Caco-2 (cell line): ENCODE results near the gene CYRIA. TPM values are rescaled to one million over a fixed set of nuclear protein-coding genes. Genes with fewer than 3 reads are reported as not detected.

Experiments
- BruUV-seq: library from RNA; stranded (reverse); fragments of 400-500 nt; replicated peaks from 2 replicates; lab custom pipeline; 2021; lab: Mats Ljungman, UMichigan
- CTCF ChIA-PET: fragments of 300-600 bp; sonication (Branson Sonifier 250); formaldehyde crosslinking; loops from one replicate; lab custom pipeline; 2022; ENCODE audit warnings: antibody characterized with exemption; lab: Charles Lee
- POLR2A ChIA-PET: fragments of 300-600 bp; sonication (Branson Sonifier 250); formaldehyde crosslinking; loops from one replicate; lab custom pipeline; 2022; ENCODE audit warnings: antibody characterized with exemption; lab: Charles Lee
- DNase-seq, 2 experiments: peaks; one replicate each; pipeline versions ENCODE4 v3.0.0 to v3.0.0-alpha.2; 2020 to 2022
- H3K27me3 ChIP-seq: replicated peaks from 2 replicates; pipeline ENCODE4 v1.6.0; 2011; ENCODE audit warnings: low read length; ENCODE audit not compliant: control insufficient read depth, insufficient read depth
- H3K36me3 ChIP-seq: 2 replicates; pipeline ENCODE4 v1.5.1; 2011; ENCODE audit warnings: low read length; ENCODE audit not compliant: control insufficient read depth, insufficient read depth
- H3K4me1 ChIP-seq: fragments of 250-450 bp; sonication (Bioruptor Pico); 2 replicates; pipeline ENCODE4 v1.5.1; 2020; ENCODE audit warnings: mild to moderate bottlenecking
- H3K4me3 ChIP-seq: 2 replicates; pipeline ENCODE4 v1.5.1; 2011; ENCODE audit warnings: low read depth, mild to moderate bottlenecking, control low read depth, low read length
- H3K9me3 ChIP-seq: fragments of 250-450 bp; sonication (Bioruptor Pico); 2 replicates; pipeline ENCODE4 v1.5.1; 2020; ENCODE audit warnings: mild to moderate bottlenecking, moderate library complexity
- H3K27ac Mint-ChIP-seq: one replicate; pipeline ENCODE4 v1.8.0; 2022; ENCODE audit warnings: mixed read lengths; ENCODE audit not compliant: unreplicated experiment
- H3K27me3 Mint-ChIP-seq: one replicate; pipeline ENCODE4 v1.8.0; 2022; ENCODE audit warnings: mixed read lengths; ENCODE audit not compliant: insufficient read depth, unreplicated experiment
- H3K36me3 Mint-ChIP-seq: one replicate; pipeline ENCODE4 v1.8.0; 2022; ENCODE audit warnings: mild to moderate bottlenecking, mixed read lengths; ENCODE audit not compliant: insufficient read depth, unreplicated experiment
- H3K4me1 Mint-ChIP-seq: one replicate; pipeline ENCODE4 v1.8.0; 2022; ENCODE audit warnings: low read depth, mixed read lengths; ENCODE audit not compliant: unreplicated experiment
- H3K4me3 Mint-ChIP-seq: one replicate; pipeline ENCODE4 v1.8.0; 2022; ENCODE audit warnings: mild to moderate bottlenecking, moderate library complexity, mixed read lengths; ENCODE audit not compliant: unreplicated experiment
- H3K9me3 Mint-ChIP-seq: one replicate; pipeline ENCODE4 v1.8.0; 2022; ENCODE audit warnings: mixed read lengths; ENCODE audit not compliant: unreplicated experiment
- intact Hi-C: fragments of 100-400 bp; cut with micrococcal nuclease; formaldehyde crosslinking; loops from one replicate; pipeline ENCODE4 v1.10.0; 2022; ENCODE audit not compliant: unreplicated experiment
- total RNA-seq: library from RNA; stranded (reverse); gene quantifications from 2 replicates; pipeline ENCODE4 v1.2.3, GENCODE V29; 2022
- TF ChIP-seq, protein P1 (sequence below), 2 experiments: fragments of 200-600 bp in 1 of 2; IDR thresholded peaks; 1 replicate in 1 of 2; 2 replicates in 1 of 2; pipeline versions ENCODE4 v1.5.1 to v1.8.0; 2011 to 2022; ENCODE audit warnings: antibody characterized with exemption in 1 of 2, control low read depth in 1 of 2, inconsistent platforms in 1 of 2, low read depth in 1 of 2, low read length in 1 of 2, mild to moderate bottlenecking in 1 of 2, moderate library complexity in 1 of 2; ENCODE audit not compliant: insufficient read depth in 1 of 2, severe bottlenecking in 1 of 2, unreplicated experiment in 1 of 2

The CYRIA gene
- total RNA-seq, 1 experiment from 2014 or later: 0.20 TPM

DNA sequence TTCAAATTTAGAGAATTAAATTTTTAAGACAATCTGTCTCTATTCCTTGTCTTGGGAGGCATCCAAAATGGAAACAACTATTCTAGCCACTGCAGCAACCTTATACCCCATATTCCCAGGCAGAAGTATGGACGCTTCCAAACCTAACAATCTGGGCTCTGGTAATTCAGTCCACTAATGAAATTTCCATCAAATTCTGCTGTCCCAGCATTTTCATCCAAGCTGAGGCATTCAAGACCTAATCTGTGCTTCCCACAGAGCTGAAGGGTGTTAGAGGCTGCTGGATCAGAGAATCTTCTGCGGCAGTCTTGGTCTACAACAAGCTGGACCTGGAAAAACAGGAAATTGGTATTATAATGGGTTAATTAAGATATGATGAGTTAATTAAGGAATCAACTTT, 42.5 kb upstream of the CYRIA start:
- no peak overlapping the region for H3K4me3 Mint-ChIP-seq
- Histone ChIP-seq H3K4me3 (no peak overlapping the region), H3K36me3 (no peaks in the 10 kb centered on the region), H3K4me1 (no peaks in the 10 kb centered on the region), H3K27me3 (no peaks in the 10 kb centered on the region), H3K9me3 (no peaks in the 10 kb centered on the region)
- intact Hi-C loops: no loop called here
- CTCF ChIA-PET: no interaction called here
- H3K36me3 Mint-ChIP-seq: no peaks in the 10 kb centered on the region
- H3K27me3 Mint-ChIP-seq: peaks cover 27% of the 10 kb centered on the region
- TF ChIP-seq, protein P1, sequence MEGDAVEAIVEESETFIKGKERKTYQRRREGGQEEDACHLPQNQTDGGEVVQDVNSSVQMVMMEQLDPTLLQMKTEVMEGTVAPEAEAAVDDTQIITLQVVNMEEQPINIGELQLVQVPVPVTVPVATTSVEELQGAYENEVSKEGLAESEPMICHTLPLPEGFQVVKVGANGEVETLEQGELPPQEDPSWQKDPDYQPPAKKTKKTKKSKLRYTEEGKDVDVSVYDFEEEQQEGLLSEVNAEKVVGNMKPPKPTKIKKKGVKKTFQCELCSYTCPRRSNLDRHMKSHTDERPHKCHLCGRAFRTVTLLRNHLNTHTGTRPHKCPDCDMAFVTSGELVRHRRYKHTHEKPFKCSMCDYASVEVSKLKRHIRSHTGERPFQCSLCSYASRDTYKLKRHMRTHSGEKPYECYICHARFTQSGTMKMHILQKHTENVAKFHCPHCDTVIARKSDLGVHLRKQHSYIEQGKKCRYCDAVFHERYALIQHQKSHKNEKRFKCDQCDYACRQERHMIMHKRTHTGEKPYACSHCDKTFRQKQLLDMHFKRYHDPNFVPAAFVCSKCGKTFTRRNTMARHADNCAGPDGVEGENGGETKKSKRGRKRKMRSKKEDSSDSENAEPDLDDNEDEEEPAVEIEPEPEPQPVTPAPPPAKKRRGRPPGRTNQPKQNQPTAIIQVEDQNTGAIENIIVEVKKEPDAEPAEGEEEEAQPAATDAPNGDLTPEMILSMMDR (IDR thresholded peaks at IDR 0.05; ENCODE audit: insufficient read depth in 1 of 2, low read depth in 1 of 2, low read length in 1 of 2, severe bottlenecking in 1 of 2, unreplicated experiment in 1 of 2): no peak
- no peak for DNase-seq
- H3K4me1 Mint-ChIP-seq: no peaks in the 10 kb centered on the region
- POLR2A ChIA-PET: no interaction called here
- BruUV-seq: no TSS peak
- H3K9me3 Mint-ChIP-seq: no peaks in the 10 kb centered on the region
- H3K27ac Mint-ChIP-seq: no peak overlapping the region

DNA sequence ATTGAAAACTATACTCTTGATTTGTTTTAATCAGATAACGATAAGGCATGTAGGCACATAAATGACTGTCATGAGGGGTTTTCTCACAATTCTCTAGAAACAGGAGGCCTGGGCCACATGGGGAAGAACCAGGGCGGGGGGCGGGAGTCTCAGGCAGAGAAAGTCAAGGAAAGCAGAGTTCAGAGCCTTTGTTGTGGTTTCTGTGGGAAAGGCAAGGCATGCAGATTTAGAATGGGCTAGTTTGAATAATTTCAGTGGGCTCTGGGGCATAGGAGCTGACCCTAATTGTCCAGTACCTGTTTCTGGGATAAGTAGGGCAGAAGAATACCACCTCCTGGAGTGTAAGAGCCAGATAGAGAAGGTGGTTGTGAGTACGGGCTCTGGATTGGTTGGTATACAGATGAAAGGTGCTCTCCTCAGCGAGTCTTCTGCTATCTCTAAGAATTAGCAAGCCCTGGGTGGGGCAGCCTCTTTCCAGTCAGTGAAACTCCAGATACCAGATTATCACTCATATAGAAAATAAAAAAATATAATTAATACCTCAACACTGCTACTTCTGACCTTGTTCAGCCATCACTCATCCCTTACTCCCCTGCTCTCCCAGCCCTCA, 41.5 kb upstream of the CYRIA start:
- H3K4me1 Mint-ChIP-seq: no peaks in the 10 kb centered on the region
- peaks cover 27% of the 10 kb centered on the region for H3K27me3 Mint-ChIP-seq
- no peaks in the 10 kb centered on the region for H3K36me3 Mint-ChIP-seq
- DNase-seq: no peak
- no peak overlapping the region for H3K27ac Mint-ChIP-seq
- ChIA-PET CTCF (no interaction called here), POLR2A (no interaction called here)
- H3K36me3 ChIP-seq: no peaks in the 10 kb centered on the region
- H3K4me1 ChIP-seq: no peaks in the 10 kb centered on the region
- TF ChIP-seq, protein P1 (IDR thresholded peaks at IDR 0.05; ENCODE audit: insufficient read depth in 1 of 2, low read depth in 1 of 2, low read length in 1 of 2, severe bottlenecking in 1 of 2, unreplicated experiment in 1 of 2): no peak
- H3K9me3 ChIP-seq: no peaks in the 10 kb centered on the region
- intact Hi-C loops: no loop called here
- H3K27me3 ChIP-seq: no peaks in the 10 kb centered on the region
- no peaks in the 10 kb centered on the region for H3K9me3 Mint-ChIP-seq
- no TSS peak for BruUV-seq
- H3K4me3 ChIP-seq: no peak overlapping the region
- H3K4me3 Mint-ChIP-seq: no peak overlapping the region

DNA sequence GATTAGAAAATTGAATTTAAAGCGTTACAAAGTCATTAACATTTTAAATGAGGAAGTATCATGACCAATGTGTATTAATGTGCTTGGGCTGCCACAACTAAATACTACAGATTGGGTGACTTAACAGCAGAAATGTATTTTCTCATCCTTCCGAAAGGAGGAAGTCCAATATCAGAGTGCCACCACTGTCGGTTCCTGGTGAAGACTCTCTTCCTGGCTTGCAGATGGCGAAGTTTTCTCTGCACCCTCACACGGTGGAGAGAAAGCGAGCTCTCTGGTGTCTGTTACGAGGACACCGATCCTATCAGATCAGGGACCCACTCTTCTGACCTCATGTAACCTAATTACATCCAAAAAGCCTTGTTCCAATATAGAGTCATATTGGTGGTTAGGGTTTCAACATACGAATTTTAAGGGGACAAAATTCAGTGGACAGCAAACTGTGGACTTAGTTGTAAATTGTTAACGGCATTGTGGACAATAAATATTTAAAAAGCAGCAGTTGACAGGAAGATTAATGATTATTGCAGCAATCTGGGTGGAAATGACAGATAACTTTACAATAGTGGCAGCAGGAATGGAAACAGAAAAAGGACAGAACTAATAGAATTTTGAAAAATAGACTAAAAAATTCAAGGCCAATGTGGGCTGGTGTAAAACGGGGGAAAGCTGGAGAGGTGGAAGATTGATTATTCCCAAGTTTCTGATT, 35.1 kb upstream of the CYRIA start:
- peaks cover 9% of the 10 kb centered on the region for H3K9me3 Mint-ChIP-seq
- Histone ChIP-seq H3K4me1 (no peaks in the 10 kb centered on the region), H3K4me3 (no peak overlapping the region), H3K27me3 (no peaks in the 10 kb centered on the region), H3K9me3 (no peaks in the 10 kb centered on the region), H3K36me3 (no peaks in the 10 kb centered on the region)
- intact Hi-C loops: no loop called here
- no peaks in the 10 kb centered on the region for H3K36me3 Mint-ChIP-seq
- H3K27me3 Mint-ChIP-seq: peaks cover 22% of the 10 kb centered on the region
- ChIA-PET CTCF (no interaction called here), POLR2A (no interaction called here)
- TF ChIP-seq, protein P1 (IDR thresholded peaks at IDR 0.05; ENCODE audit: insufficient read depth in 1 of 2, low read depth in 1 of 2, low read length in 1 of 2, severe bottlenecking in 1 of 2, unreplicated experiment in 1 of 2): no peak
- no peak overlapping the region for H3K4me3 Mint-ChIP-seq
- no TSS peak for BruUV-seq
- no peak for DNase-seq
- no peaks in the 10 kb centered on the region for H3K4me1 Mint-ChIP-seq
- no peak overlapping the region for H3K27ac Mint-ChIP-seq
